HG03558 (cell line): Measurements from ENCODE around the gene KIF23.
A peak's percentile ranks its signal among the peaks of the same experiment; 100 is the strongest.

Source experiments
- ATAC-seq: cut with Tn5 transposase; IDR thresholded peaks from one replicate; pipeline ENCODE4 v1.9.1; 2021; ENCODE audit warnings: moderate number of reproducible peaks; ENCODE audit not compliant: unreplicated experiment; ENCODE audit errors: extremely low read depth

Gene KIF23

GRCh38 chr15:69393831-69394491, 20.2 kb upstream of the KIF23 start:
- no peak for ATAC-seq

- no peak for ATAC-seq
Measured at GRCh38 chr15:69394556-69395282, 19.4 kb upstream of the KIF23 start.

- ATAC-seq = no peak
Measured at GRCh38 chr15:69395460-69395859, 18.7 kb upstream of the KIF23 start.

GRCh38 chr15:69395991-69396390, 18.2 kb upstream of the KIF23 start:
- ATAC-seq = no peak

GRCh38 chr15:69398491-69398891, 15.7 kb upstream of the KIF23 start:
- no peak for ATAC-seq

GRCh38 chr15:69400850-69401249, 13.3 kb upstream of the KIF23 start:
- ATAC-seq = no peak

- no peak for ATAC-seq
Measured at GRCh38 chr15:69402816-69403215, 11.3 kb upstream of the KIF23 start.

- no peak for ATAC-seq
Measured at GRCh38 chr15:69403594-69403993, 10.6 kb upstream of the KIF23 start.

GRCh38 chr15:69405110-69405509, 9.0 kb upstream of the KIF23 start:
- ATAC-seq = no peak

- ATAC-seq = no peak
Measured at GRCh38 chr15:69407719-69408400, 6.3 kb upstream of the KIF23 start.

- ATAC-seq = no peak
Measured at GRCh38 chr15:69408841-69409240, 5.3 kb upstream of the KIF23 start.

- no peak for ATAC-seq
Measured at GRCh38 chr15:69410248-69410874, 3.8 kb upstream of the KIF23 start.

- ATAC-seq = no peak
Measured at GRCh38 chr15:69412274-69412673, 1.9 kb upstream of the KIF23 start.

- ATAC-seq = no peak
Measured at GRCh38 chr15:69412701-69413100, 1.4 kb upstream of the KIF23 start.

GRCh38 chr15:69414701-69415167, 585 bp downstream of the KIF23 start:
- ATAC-seq = peak; percentile 7

GRCh38 chr15:69415381-69415780, 1.2 kb downstream of the KIF23 start:
- ATAC-seq = no peak

GRCh38 chr15:69417581-69417980, 3.4 kb downstream of the KIF23 start:
- no peak for ATAC-seq

GRCh38 chr15:69421498-69421897, 7.3 kb downstream of the KIF23 start:
- ATAC-seq = no peak

GRCh38 chr15:69422336-69422895, 8.3 kb downstream of the KIF23 start:
- ATAC-seq = no peak

- no peak for ATAC-seq
Measured at GRCh38 chr15:69424001-69424400, 9.9 kb downstream of the KIF23 start.
